ENCODE measurements around the gene SIRT2. TPM values are rescaled to one million over a fixed set of nuclear protein-coding genes. Genes with fewer than 3 reads are reported as not detected.

The SIRT2 gene
- total RNA-seq, 4 donors from 2014 or later = 45.7 to 103 (median 64.9) TPM

- TF ChIP-seq CTCF (IDR thresholded peaks at IDR 0.05; ENCODE audit: low read depth) = no peak
Observed at GRCh38 chr19:38901683-38902082, 2.3 kb upstream of the SIRT2 start.

DNA sequence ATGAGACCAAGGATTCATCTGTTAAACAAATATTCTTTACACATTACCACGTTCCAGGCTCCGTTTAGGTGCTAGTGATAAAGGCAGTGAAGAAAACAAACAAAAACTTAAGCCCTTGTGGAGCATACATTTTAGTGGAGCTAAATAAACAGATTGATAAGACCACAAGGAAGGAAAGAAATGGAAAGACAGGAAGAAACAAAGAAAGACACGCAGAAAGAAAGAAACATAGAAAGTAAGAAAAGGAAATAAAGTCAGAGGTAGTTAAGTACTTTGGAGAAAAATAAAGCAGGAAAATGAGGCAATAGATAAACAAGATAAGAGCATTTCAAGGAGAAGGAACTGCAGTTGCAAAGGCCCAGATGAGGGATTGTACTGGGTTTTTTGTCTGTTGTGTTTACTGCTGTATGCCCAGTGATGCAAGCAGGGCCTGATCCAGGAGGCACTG lies 1.3 kb upstream of the SIRT2 start:
- no peak for TF ChIP-seq CTCF (IDR thresholded peaks at IDR 0.05; ENCODE audit: low read depth)

DNA sequence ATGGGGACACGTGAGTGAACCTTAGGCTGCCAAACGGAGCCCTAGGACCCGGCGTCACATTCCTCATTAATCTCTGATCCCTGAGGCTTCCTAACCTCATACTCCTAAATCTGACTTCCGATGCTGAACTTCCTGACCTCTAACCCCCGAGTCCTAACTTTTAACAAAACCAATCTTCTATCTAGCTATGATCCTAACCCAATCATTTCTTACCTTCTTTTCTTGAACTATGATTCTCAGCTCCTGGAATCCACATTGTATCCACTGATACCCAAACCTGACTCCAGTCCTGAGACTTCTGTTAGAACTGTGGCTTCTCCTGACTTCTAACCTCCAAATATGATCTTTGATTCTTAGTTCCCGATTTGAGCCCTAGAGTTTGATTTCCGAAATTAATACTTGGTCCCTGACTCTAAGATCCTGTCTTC lies 798 bp upstream of the SIRT2 start:
- no peak for TF ChIP-seq CTCF (IDR thresholded peaks at IDR 0.05; ENCODE audit: low read depth)

GRCh38 chr19:38898788-38899446 lies 501 bp downstream of the SIRT2 start:
- TF ChIP-seq CTCF (IDR thresholded peaks at IDR 0.05; ENCODE audit: low read depth) = no peak

GRCh38 chr19:38894968-38895367 lies 4.5 kb downstream of the SIRT2 start:
- no peak for TF ChIP-seq CTCF (IDR thresholded peaks at IDR 0.05; ENCODE audit: low read depth)

DNA sequence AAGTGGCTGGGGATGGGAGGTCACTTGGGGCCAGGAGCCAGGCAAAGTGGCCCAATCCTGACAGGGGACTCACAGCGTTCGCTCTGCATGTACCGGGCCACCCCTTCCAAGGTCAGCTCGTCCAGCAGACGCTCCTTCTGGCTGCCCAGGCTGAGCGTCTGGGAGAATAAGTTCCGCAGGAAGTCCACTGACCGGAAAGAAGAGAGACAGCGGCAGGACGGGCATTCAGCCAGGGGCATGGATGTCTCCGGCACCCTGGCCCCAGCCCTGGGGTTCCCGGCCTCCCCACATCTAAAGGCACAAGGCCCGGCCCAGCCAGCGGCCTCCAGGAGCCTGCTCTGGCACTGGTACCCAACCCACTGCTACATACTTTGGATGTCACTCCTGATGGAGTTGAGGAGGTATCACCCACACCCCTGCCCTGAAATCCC lies 6.1 kb downstream of the SIRT2 start:
- TF ChIP-seq CTCF (IDR thresholded peaks at IDR 0.05; ENCODE audit: low read depth) = no peak

- TF ChIP-seq CTCF (IDR thresholded peaks at IDR 0.05; ENCODE audit: low read depth) = no peak
Observed at GRCh38 chr19:38892841-38893240, 6.6 kb downstream of the SIRT2 start.

Data from subcutaneous adipose tissue (tissue), 4 donors.